NCI-H2029 treated with DMSO at 0.1 percent for 48 hours (cell line): Measurements from ENCODE around the gene DCDC1.

ENCODE experiments used
- DNase-seq: peaks from one replicate; lab custom pipeline; 2025; lab: John Stamatoyannopoulos, UW

The DCDC1 gene

DNA sequence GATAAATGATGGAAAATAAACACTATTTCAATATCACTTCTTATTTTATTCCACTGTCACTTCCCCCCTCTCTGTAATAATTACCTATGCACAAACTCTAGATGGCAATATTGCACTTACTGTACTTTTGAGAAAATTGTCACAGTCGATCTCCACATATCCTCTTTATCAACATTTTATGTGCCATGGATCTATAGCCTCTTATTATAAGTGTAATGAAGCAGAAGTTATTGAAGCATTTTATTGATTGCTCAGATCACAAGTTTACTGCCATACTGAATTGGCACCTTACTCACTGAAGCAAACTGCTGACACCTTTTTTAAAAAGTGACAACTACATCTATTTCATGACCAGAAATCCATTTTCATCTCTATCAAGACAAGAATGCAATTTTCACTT is 133.4 kb downstream of the DCDC1 start:
- no peak for DNase-seq

DNA sequence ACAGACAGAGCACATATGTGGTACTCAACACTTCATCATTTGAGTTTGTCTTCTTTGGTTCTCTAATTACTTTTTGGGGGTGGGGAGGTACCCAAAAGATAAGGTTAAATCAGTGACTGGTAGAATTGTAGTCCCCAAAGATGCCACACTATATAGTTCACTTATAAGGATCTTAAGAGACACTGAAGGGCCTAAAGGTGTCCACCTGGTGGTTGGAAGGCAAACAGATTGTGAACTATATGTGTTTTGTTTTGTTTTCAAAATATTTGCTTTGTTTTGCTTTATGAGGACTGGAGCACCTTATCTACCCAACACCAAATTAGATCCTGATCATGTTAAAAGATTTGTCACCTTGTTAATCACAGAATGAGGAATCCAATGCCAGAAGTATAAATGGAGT is 136.1 kb downstream of the DCDC1 start:
- DNase-seq: no peak

DNA sequence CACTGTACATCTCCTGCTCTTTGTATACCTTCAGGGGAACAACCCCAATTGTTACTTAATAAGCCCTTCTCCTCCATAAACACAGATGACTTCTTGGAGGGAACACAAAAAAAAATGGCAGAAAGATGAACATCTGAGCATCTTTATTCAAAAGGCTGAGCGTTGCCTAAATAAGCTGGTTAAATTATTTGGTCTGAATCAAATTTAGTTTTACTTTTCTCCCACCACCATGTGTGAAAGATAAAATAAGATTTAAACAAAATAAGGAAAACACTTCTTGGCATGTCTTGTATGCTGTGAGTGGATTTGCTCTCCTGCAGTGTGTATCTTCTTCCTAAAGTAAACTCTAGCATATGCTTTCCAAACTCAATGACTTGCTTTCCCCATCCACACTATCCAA is 137.9 kb downstream of the DCDC1 start:
- no peak for DNase-seq

DNA sequence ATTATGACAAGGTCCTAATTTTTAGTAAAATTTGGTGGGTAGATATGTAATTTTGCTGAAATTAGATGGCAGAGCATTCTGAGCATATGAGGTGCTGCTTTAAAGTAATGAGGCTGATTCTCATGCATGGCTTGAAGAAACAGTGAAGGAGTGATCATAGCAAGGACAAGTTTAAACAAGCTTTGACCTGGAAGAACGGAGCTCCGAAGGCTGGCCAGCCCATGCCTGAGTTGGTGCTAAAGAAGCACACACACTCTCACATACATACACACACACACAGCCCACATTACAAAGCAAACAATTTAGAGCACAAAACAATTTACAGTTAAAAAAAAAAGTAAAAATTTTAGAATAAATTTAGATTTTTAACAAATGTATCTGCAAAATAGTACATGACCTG is 150.7 kb downstream of the DCDC1 start:
- no peak for DNase-seq

DNA sequence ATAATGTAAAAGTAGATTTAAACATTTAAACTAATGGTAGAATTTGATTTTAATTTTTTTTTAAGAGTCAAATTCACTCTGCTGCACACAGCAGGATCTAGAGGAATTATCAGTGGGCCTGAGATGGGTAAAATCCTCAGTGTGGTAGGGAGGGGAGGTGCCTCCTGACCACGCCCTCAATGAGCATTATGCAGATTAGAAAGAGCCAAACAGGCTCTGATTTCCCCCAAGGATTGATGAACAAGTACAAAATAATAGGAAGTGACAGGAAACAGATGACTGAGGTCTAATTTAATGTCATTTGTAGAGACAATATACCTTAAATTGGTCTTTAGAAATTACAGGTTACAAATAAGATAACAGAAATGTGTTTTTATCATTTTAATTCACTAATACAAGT is 155.2 kb downstream of the DCDC1 start:
- no peak for DNase-seq

DNA sequence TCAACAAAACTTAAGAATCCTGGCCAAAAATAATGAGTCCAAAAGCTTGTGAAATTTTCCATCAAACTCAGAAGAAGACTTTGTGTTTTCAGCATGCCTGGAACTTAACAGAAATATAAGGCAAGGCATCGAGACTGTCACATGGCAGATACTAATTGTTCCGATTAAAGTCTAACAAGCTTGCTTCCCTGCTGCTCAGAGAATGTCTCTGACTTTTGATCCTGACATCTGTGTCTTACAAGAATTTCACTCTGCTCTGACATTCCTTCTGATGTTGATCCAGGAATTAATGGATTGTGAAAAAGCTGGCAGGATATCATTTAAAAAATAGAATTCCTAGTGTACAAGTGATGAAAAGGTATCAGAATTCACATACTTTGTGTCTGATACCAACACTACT is 170.2 kb downstream of the DCDC1 start:
- DNase-seq: no peak

DNA sequence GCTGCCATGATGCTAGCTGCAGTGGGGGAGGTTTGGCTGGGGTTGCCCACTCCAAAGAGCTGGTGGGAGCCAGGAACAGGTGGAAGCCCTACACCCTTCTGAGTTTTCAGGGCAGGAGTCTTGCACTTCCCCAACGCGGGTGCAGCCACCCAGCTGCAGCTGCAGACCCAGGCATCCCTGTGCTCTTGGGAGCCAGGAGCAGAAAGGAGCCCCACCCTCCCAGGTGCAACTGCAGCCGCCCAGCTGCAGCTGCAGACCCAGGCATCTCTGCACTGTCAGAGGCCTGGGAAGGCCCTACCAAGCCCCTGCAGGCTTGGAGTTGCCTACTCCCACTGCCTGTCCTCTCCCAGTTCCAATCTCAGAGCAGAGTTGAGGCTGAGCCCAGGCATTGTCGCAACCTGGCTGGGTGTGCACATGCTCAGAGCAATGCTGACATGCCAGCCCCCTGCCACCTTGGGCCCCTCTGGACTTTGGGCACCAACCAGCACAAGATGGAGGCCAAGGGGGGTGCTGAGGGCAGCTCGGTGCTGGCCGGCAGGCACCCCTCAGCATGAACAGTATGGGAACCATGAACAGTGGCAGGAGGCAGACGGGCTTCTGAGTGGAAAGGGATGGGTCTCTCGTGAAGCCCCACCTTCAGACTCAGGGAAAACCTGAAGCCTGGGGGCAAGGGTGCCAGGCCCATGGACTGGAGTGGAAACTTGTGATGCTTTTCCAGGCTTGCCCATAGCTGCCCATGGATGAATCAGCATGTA is 195.4 kb downstream of the DCDC1 start:
- no peak for DNase-seq

DNA sequence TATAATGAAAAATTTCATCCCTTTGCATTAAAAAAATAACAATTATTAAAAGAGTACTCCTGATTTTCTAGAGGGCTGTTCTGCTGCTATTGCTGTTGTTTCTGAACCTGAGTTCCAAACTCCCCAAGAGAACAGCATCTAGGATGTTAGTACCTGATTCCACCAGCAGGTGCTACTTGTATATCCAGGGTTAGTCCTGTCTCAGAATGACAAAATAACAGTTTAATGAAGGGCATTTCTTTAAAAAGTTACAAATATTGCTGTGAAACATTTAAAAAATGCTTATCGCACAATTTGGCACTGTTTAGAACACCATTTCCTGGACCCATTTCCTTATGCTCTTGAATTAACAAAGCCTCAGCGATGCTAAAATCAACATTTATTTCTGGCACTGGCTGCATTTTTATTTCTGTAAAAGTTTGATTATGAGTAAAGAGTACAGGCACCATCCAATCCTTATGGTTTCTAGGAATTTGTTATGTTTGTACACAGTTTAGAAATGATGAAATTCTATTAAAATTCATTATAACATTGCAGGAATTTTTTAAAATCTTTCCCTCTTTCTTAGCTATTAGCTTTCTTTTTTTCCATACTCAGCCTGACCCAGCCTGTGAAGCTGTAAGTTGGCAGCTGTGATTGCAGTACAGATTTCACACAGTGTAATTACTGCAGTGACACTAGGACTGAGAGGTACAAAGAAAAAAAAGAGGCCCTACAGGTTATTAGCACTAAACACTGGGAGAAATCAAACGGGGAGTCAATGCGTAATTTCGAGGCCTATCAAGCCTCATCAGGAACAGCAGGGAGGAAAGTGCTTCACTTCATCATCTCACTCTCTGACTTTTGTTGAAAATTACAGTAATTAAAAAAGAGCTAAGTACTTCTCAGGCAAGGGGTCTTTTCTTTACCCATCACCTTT is 208.8 kb downstream of the DCDC1 start:
- no peak for DNase-seq

DNA sequence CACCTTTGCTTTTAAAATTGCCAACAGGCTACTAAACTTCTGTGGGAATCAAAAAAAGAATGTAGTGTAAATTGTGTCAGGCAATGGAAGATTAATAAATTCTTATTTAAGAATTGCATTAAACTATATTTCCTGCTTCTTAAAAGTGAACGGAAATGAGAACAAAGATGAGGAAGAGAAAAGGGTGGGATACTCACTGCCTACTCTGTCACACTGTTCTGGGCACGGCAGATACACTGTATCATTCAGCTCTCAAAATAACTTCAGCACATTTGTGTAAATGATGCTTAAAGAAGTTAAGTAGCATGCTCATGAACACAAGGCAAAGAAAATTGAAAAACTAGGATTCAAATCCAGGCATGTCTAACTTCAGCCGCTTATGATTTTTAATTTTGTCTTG is 218.7 kb downstream of the DCDC1 start:
- no peak for DNase-seq

DNA sequence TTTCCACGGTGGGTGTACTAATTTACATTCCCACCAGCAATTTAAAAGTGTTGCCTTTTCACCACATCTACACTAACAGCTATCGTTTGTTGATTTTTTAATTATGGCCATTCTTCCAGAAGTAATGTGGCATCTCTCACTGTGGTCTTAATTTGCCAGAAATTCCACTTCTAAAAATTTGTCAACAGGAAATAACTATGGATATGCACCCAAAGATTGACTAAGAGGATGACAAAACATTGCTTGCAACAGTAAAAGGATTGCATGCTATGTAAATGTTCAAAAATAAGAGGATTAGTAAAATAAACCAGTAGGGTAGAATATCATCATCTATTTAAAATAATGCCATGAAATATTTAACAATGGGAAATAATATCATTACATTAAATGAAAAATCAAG is 219.5 kb downstream of the DCDC1 start:
- DNase-seq: no peak

DNA sequence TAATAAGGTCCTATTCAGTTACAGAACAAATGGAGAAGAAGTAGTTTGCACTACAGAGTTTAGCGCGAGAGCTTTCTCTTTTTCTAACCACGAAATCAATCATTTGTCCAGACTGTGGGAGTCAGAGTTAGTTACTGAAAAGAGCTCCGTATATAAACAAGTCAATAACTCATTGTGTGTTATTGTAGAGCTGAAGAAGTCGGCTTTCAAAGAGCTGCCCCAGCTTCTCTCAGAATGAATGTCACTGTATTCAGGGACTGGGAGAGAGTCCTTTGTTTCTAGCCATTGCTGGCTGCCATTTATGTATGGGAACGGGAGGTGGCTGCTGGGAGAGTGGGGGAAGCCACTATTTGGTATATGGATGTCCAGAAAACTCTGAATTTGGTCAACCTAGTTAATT is 227.8 kb downstream of the DCDC1 start:
- DNase-seq: no peak

DNA sequence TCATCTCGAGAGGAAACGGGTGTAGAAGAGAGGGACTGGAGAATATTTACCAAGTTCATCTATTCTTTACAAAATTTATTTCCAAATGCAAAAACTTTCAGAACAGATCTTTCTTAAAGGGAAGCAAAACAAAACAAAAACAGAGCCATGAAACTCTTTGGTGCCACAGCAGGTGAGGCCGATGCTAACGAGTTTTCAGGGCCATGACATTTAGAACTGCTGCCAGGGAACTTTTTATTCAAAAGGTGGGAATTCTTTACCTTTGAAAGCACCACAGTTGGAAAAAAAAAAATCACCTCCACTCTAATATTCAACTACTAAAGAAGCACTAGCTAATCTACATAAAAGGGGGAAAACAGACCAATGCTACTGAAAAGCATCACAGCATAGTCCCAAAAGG is 230.1 kb downstream of the DCDC1 start:
- DNase-seq: no peak

DNA sequence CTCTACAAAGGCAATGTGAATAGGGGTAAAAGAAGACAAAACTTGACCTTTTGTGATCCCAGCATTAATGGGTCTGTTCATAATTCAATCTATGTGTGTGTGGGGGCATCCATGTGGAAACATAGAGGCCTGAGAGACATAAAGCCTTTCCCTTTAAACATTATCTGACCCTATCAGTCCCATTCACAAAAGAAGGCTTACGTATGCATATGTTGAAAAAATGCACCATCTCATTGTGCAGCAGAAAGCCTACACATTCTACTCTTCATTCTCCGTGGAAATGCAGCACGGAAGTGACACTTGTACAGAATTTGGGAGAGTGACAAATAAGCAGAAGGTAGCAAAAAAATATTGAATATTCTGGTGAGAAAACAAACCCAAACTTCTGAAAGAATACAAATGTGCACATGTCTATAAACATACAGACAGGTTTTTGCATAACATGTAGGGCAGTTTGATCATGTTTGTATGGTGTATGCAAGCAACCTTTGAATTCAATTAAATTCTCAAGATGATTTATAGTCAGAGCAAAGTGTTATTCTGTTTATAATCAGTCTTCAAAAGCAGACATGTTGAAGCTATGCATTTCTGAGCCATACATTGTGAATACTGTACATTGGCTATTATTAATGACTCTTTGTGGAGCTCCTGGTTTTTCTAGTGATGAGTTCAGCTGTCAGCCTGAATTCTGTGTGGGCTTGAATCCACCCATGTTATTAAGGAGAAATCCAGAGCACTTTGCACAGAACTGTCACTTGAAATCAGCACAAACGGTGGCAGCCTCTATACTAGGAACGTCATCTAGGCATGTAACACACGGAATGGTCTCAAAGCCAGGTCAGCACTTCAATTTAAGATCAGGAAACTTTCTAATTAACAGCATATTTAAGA is 236.8 kb downstream of the DCDC1 start:
- DNase-seq: no peak

DNA sequence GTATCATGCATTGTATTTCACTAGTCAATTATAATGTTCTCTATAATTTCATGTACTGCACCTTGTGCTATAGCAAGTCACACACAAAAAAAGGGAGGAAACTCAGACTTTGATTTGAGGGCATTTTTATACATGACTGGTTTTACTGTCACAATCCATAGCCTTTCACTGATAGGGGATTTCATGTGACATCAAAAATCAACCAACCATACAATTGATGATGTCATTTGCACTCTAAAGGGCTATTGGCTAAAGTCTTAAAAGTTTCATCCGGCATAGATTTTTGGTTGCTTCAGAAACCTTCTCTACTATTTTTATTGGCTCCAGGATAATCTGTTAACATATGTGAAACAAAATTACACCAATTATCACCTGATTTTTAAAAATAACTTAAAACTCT is 237.8 kb downstream of the DCDC1 start:
- DNase-seq: no peak

DNA sequence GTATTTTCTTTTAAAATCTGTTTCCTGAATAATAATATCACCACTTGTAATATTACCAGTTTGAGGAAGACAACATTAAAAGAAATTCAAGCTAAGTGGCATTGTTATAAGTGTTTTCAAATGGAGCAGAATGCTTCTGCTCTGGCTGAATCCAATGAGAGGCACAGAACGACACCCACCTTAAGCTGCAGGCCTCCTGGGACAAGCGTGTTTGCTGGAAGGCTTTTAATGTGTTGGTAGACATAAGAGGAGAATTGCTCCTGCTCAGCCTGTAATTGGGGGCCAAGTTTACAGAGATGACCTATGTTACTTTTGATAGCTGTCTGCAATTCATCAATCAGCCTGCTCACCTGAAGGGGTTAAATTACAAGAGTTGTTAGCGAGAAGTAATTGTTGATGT is 242.2 kb downstream of the DCDC1 start:
- no peak for DNase-seq

DNA sequence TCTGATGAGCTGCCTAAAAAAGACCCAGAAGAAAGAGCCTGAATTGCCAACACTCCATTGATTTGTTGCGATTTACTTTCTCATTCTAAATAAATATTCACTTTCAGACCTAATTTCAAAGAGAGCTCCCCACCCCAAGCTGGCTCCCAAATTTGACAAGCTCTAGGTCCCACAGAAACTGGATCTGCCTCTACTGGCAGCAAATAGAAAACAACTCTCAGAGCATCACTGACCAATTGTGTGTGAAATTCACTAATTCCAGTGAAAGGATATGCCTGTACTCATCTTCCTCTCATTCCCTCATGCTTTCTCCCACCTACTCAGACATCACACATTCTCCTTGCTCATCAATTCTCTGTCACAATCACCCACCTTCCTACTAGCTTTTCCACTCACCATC is 249.1 kb downstream of the DCDC1 start:
- no peak for DNase-seq

DNA sequence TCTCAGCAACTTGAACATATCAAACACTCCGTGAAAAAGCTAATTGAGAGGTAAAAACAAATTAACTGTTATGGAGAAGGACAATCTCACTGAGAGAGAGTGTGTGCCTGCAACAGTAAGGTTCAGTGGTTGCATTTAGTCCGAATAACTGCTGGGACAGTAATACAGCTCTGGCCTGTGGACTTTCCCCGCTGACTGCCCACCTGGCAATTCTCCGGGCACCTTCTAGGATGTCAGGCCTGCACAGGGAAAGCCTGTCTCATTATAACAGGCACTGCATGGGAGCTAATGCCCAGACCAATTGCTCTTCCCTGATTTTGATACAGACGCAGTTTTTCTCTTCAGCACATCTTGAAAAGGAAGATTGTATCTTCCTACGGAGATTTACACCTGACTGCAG is 251.0 kb downstream of the DCDC1 start:
- no peak for DNase-seq

DNA sequence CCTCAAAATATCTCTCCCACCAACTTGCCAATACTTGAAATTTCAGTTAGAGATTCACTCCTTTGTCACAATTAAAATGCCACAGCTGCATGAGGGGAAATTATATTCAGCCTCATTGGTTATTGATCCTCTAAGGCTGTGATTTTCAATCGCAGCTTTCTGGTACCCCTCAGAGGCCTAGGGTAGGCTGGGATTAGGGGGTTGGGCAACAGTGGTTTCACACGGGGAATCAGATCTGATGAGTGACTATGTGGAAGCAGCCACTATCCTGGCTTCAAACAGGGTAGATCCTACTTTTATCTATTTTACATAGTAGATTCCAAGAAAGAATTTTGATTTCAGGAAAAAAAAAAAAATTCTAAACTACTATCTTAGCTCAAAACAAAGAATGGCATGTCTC is 252.5 kb downstream of the DCDC1 start:
- no peak for DNase-seq

DNA sequence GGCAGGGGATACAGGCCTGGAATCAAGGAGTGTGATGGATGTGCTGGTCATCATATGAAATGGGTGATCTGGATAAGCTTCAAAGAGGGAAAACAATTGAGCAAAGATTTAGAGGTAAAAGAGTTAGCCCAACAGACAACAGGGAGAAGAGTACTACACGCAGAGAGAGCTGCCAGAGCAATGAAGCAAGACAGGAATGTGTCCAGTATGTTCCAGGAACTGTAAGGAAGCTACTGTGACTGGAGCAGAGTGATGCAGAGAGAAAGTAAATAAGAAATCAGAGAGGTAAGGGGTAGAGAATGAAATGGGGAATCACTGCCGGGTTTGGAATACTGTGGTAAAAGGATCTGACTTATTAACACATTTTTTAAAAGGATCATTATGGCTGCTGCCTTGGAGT is 255.1 kb downstream of the DCDC1 start:
- DNase-seq: no peak

DNA sequence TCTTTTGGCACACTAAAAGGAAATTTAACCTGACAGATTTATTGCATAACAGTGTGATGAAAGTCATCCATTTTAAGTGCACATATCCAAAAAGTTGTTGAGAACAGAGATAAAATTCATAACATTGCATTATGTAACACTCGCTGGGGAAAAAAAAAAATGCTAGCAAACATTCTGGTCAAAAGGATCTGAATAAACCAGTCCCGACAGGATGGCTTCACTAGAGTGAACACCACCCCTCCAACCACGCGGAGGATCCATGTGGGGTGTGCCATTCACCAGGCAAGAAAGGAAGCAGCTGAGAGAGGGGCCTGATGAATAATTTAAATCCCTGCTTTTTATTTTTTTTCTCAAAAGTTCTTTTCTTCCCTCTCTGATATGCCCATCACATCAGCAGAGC is 258.7 kb downstream of the DCDC1 start:
- DNase-seq: no peak

DNA sequence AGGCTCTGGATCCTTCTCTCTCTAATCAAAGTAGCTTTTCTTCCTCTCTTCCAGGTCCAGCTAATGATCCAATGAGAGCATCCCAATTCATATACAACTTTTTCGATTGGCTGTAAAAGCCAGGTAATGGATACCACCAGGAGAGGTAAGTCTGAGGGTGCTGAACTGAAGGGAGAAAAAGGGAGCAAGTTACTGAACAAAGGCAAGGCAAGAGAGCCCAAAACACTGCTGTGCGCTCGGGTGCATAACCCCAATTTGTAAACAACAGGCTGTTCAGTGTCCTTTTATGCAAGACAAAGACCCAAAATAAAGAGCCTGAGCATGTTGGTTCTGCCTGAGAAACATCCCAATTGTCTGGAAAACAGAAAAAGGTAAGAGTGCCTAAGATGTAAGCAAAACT is 260.1 kb downstream of the DCDC1 start:
- DNase-seq: no peak

DNA sequence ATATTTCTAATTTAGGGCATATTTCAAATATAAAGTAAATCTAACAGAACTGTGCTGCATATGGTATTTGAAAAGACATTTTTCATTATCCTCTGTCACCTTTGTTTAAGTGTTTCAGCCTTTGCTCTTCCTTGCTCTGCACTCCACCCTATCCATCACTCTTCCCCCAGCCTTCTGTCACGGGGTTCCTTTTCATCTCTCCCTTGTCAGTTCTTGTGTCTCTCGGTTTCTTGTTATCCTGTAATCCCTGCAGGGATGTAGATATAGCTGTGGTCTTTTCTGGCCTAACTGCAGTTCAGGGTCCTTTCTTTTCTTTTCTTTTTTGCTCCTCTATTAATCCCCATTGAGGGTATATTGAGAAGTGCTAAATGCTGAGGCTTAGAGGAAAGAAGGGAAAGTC is 261.9 kb downstream of the DCDC1 start:
- no peak for DNase-seq
